HepG2 (cell line): ENCODE data around the gene HADH. TPM values are rescaled to one million over a fixed set of nuclear protein-coding genes. Genes with fewer than 3 reads are reported as not detected.

Source experiments
- ATAC-seq: fragments of 200-7000 bp; cut with Tn5 transposase; 3 replicates; pipeline ENCODE4 v1.9.1; 2020; ENCODE audit warnings: mild to moderate bottlenecking, moderate library complexity
- BruUV-seq: library from RNA; stranded (reverse); fragments of 400-500 nt; replicated peaks from 2 replicates; lab custom pipeline; 2021; lab: Mats Ljungman, UMichigan
- CTCF ChIA-PET: fragments of 300-600 bp; formaldehyde crosslinking; extraction: SDS; loops from one replicate; lab custom pipeline; 2021; ENCODE audit warnings: low total read pairs, inconsistent platforms, low intra/inter-chr PET ratio; lab: Yijun Ruan, JAX
- POLR2A ChIA-PET: fragments of 350-600 bp; sonication (Branson Sonifier 250); formaldehyde crosslinking; loops from one replicate; lab custom pipeline; 2020; ENCODE audit warnings: antibody characterized with exemption, inconsistent platforms; lab: Yijun Ruan, JAX
- DNase-seq: peaks from one replicate; pipeline ENCODE4 v3.0.0-alpha.2; 2015; ENCODE audit warnings: low spot score
- FAIRE-seq: peaks from 3 replicates; lab custom pipeline; 2011; peaks lifted over from hg19 to GRCh38; lab: Jason Lieb, UNC
- H2AFZ ChIP-seq: one replicate; pipeline ENCODE4 v1.6.1; 2011; ENCODE audit warnings: low read length, inconsistent platforms
- H3K27ac ChIP-seq: fragments of 300-600 bp; 3 replicates; pipeline ENCODE4 v1.8.0; 2011; ENCODE audit warnings: mixed run types, mild to moderate bottlenecking, mixed read lengths, low read length, inconsistent platforms; ENCODE audit not compliant: insufficient read depth; ENCODE audit errors: extremely low read length
- H3K27me3 ChIP-seq, 2 experiments: fragments of 200-600 bp in 1 of 2; 2 replicates in 1 of 2; 3 replicates in 1 of 2; pipeline versions ENCODE4 v1.6.0 to v1.8.0; 2011; ENCODE audit warnings: low read length in 2 of 2, mild to moderate bottlenecking in 2 of 2, moderate library complexity in 2 of 2, inconsistent platforms in 1 of 2; ENCODE audit not compliant: insufficient read depth in 2 of 2, control insufficient read depth in 1 of 2
- H3K36me3 ChIP-seq, 2 experiments: fragments of 200-600 bp in 1 of 2; replicated peaks in 1 of 2; 2 replicates in 1 of 2; 3 replicates in 1 of 2; pipeline versions ENCODE4 v1.5.1 to v1.8.0; 2011; ENCODE audit warnings: low read length in 2 of 2, inconsistent platforms in 1 of 2; ENCODE audit not compliant: insufficient read depth in 2 of 2, control insufficient read depth in 1 of 2
- H3K4me1 ChIP-seq: 2 replicates; pipeline ENCODE4 v1.5.1; 2012; ENCODE audit warnings: low read length, inconsistent platforms; ENCODE audit not compliant: insufficient read depth
- H3K4me2 ChIP-seq: 2 replicates; pipeline ENCODE4 v1.6.0; 2011; ENCODE audit warnings: low read depth, low read length, inconsistent platforms
- H3K4me3 ChIP-seq, 3 experiments: fragments of 200-600 bp in 1 of 3; sonication (generic), shearing (Covaris generic) in 1 of 3; replicated peaks in 1 of 3; 2 replicates each; pipeline ENCODE4 v1.5.1; 2011 to 2016; ENCODE audit warnings: low read length in 3 of 3, inconsistent platforms in 2 of 3, low read depth in 2 of 3, mild to moderate bottlenecking in 2 of 3, control low read depth in 1 of 3, mixed read lengths in 1 of 3; ENCODE audit not compliant: insufficient read depth in 1 of 3
- H3K79me2 ChIP-seq: one replicate; pipeline ENCODE4 v1.6.1; 2011; ENCODE audit warnings: low read length, inconsistent platforms; ENCODE audit not compliant: insufficient read depth
- H3K9ac ChIP-seq: 2 replicates; pipeline ENCODE4 v1.6.0; 2011; ENCODE audit warnings: mild to moderate bottlenecking, low read depth, low read length, inconsistent platforms; ENCODE audit not compliant: insufficient read depth
- H3K9me3 ChIP-seq: 2 replicates; pipeline ENCODE4 v1.5.1; 2012; ENCODE audit warnings: mild to moderate bottlenecking, low read length
- H4K20me1 ChIP-seq: 2 replicates; pipeline ENCODE4 v1.6.0; 2011; ENCODE audit warnings: inconsistent platforms, mild to moderate bottlenecking, low read length, moderate library complexity; ENCODE audit not compliant: insufficient read depth
- CHD2 ChIP-seq: IDR thresholded peaks from 2 replicates; pipeline ENCODE4 v1.6.1; 2011; ENCODE audit warnings: low read depth, low read length, improper control_type of control experiment
- NR2C2 ChIP-seq: sonication (generic); formaldehyde crosslinking; IDR thresholded peaks from 2 replicates; pipeline ENCODE4 v1.4.0; 2020; ENCODE audit warnings: missing genetic modification reagents, mild to moderate bottlenecking, moderate library complexity, borderline replicate concordance
- PATZ1 ChIP-seq: sonication (generic); formaldehyde crosslinking; IDR thresholded peaks from 2 replicates; pipeline ENCODE4 v1.4.0; 2020; ENCODE audit warnings: missing genetic modification reagents
- PRDM15 ChIP-seq: sonication (generic); formaldehyde crosslinking; IDR thresholded peaks from 2 replicates; pipeline ENCODE4 v1.4.0; 2020; ENCODE audit warnings: missing genetic modification reagents
- RAD21 ChIP-seq: fragments of 450-650 bp; formaldehyde crosslinking; IDR thresholded peaks from 2 replicates; pipeline ENCODE4 v1.5.0; 2020; ENCODE audit warnings: mild to moderate bottlenecking
- ZNF576 ChIP-seq: sonication (generic); formaldehyde crosslinking; IDR thresholded peaks from 2 replicates; pipeline ENCODE4 v1.4.0; 2020; ENCODE audit warnings: mild to moderate bottlenecking, missing genetic modification reagents
- WGBS: methylation state at CpG from one replicate; pipeline ENCODE4 v1.1.6; 2017; ENCODE audit warnings: low lambda C conversion rate; 5-methylcytosine and 5-hydroxymethylcytosine counted together
- in situ Hi-C: cut with HindIII; loops from 2 replicates; pipeline ENCODE4 v1.10.0; 2017; ENCODE audit warnings: low pct_unique_long_range_greater_than_20kb; ENCODE audit not compliant: extremely low pct_ligation_motif_present
- intact Hi-C: fragments of 100-400 bp; cut with micrococcal nuclease; formaldehyde crosslinking; loops from one replicate; pipeline ENCODE4 v1.10.0; 2022; ENCODE audit not compliant: unreplicated experiment
- polyA plus RNA-seq, 8 experiments: library from polyadenylated mRNA; depleted of rRNA in 3 of 8; stranded (reverse) in 7 of 8; unstranded in 1 of 8; fragments of >200 nt; fragmentation: Illumina TruSeq in 4 of 8; extraction: Trizol in 4 of 8; gene quantifications; 2 replicates each; pipeline versions ENCODE4 v1.2.1 to v1.2.3, GENCODE V29; 2011 to 2016; ENCODE audit warnings: low read depth in 4 of 8, missing spikeins in 1 of 8, mixed read lengths in 1 of 8; ENCODE audit not compliant: insufficient read depth in 1 of 8
- total RNA-seq, 5 experiments: library from RNA; depleted of rRNA; stranded (reverse); fragments of >200 nt; fragmentation: Illumina TruSeq; extraction: Trizol; gene quantifications; 2 replicates each; pipeline ENCODE4 v1.2.3, GENCODE V29; 2016; ENCODE audit warnings: low read depth in 1 of 5
- TF ChIP-seq, protein P1 (sequence below): sonication (generic); formaldehyde crosslinking; IDR thresholded peaks from 2 replicates; pipeline ENCODE4 v1.5.0; 2020; ENCODE audit warnings: mild to moderate bottlenecking, missing genetic modification reagents, moderate library complexity

The HADH gene
- total and polyA plus RNA-seq, 2 of the 13 experiments (the other 11 are each of a cell fraction or from before 2014, with no cell fraction given): 29.6 to 33.9 TPM

DNA sequence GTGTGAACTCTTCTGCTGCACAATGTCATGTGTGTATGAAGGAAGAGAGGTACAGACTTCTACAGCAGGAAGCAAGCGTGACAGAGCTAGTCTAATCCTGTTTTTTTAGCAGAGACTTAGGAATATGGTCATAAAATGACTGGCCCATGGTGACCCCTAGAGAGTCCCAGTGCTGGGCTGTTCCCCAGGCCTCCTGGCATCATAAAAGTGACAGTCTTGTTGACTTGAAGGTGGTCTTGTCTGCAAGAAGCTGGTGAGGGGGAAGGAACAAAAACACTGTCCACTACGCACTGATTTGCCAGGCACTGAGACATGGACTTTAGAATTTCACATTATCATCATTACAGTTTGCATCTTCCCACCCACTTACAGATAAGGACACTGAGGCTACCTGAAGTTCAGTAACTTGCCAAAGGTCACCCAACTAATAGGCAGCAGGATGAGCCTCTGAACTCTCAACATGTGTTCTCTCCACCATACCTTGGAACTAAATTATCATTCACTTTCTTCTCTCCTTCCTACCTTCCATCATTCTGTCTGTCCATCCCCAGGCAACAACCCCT, 63.0 kb downstream of the HADH start:
- H3K27ac ChIP-seq: no peak overlapping the region
- no peak for ATAC-seq
- no TSS peak for BruUV-seq

More for the DNA sequence above, 63.0 kb downstream of the HADH start:
- 36% methylated on average over 1 of the region's 2 CpGs for WGBS
- no peak overlapping the region for H3K9ac ChIP-seq
- CTCF ChIA-PET: no interaction called here
- no peak overlapping the region for H3K4me2 ChIP-seq
- TF ChIP-seq CHD2 (no peak), PATZ1 (no peak), NR2C2 (CRISPR knock-in tag) (no peak), ZNF576 (CRISPR knock-in tag) (no peak), RAD21 (CRISPR knock-in tag) (no peak), PRDM15 (CRISPR knock-in tag) (no peak)
- TF ChIP-seq, protein P1, sequence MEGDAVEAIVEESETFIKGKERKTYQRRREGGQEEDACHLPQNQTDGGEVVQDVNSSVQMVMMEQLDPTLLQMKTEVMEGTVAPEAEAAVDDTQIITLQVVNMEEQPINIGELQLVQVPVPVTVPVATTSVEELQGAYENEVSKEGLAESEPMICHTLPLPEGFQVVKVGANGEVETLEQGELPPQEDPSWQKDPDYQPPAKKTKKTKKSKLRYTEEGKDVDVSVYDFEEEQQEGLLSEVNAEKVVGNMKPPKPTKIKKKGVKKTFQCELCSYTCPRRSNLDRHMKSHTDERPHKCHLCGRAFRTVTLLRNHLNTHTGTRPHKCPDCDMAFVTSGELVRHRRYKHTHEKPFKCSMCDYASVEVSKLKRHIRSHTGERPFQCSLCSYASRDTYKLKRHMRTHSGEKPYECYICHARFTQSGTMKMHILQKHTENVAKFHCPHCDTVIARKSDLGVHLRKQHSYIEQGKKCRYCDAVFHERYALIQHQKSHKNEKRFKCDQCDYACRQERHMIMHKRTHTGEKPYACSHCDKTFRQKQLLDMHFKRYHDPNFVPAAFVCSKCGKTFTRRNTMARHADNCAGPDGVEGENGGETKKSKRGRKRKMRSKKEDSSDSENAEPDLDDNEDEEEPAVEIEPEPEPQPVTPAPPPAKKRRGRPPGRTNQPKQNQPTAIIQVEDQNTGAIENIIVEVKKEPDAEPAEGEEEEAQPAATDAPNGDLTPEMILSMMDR: no peak
- TF ChIP-seq, all 625 proteins: peak for 0
- H3K27me3 ChIP-seq: no peaks in the 10 kb centered on the region; a peak in 1 of 5 replicates
- intact Hi-C loops (no loop called here), in situ Hi-C loops (no loop called here)
- DNase-seq: no peak
- no peaks in the 10 kb centered on the region for H4K20me1 ChIP-seq
- no peaks in the 10 kb centered on the region for H3K79me2 ChIP-seq
- no peaks in the 10 kb centered on the region for H3K9me3 ChIP-seq
- no peak overlapping the region for H3K4me3 ChIP-seq
- POLR2A ChIA-PET: no interaction called here
- no peaks in the 10 kb centered on the region for H3K36me3 ChIP-seq
- no peak overlapping the region for H2AFZ ChIP-seq
- FAIRE-seq: no peak
- no peaks in the 10 kb centered on the region for H3K4me1 ChIP-seq
